HG03571 (cell line): ENCODE results near the gene PLA2G1B.

Experiments
- ATAC-seq: cut with Tn5 transposase; IDR thresholded peaks from one replicate; pipeline ENCODE4 v1.9.1; 2021; ENCODE audit not compliant: unreplicated experiment

Gene PLA2G1B

GRCh38 chr12:120276734-120277133, 50.8 kb downstream of the PLA2G1B start:
- no peak for ATAC-seq
